KMS-11 (cell line): ENCODE results near the gene CCSER1.

ENCODE experiments used
- H2AFZ ChIP-seq: fragments of 200-600 bp; sonication (generic); 2 replicates; pipeline ENCODE4 v1.6.1; 2016; ENCODE audit warnings: antibody characterized with exemption, mixed run types, low read depth
- H3K27ac ChIP-seq: fragments of 200-600 bp; sonication (generic); 2 replicates; pipeline ENCODE4 v1.6.1; 2016; ENCODE audit warnings: mild to moderate bottlenecking, mixed run types
- H3K27me3 ChIP-seq: fragments of 200-600 bp; sonication (generic); 2 replicates; pipeline ENCODE4 v1.6.1; 2017; ENCODE audit warnings: mild to moderate bottlenecking, low read depth, mixed run types, moderate library complexity; ENCODE audit not compliant: insufficient read depth
- H3K36me3 ChIP-seq: fragments of 200-600 bp; sonication (generic); 2 replicates; pipeline ENCODE4 v1.6.1; 2017; ENCODE audit warnings: mild to moderate bottlenecking, mixed run types; ENCODE audit not compliant: insufficient read depth
- H3K4me1 ChIP-seq: fragments of 200-600 bp; sonication (generic); 2 replicates; pipeline ENCODE4 v1.6.1; 2016; ENCODE audit warnings: mild to moderate bottlenecking, low read depth, mixed run types; ENCODE audit not compliant: poor library complexity, severe bottlenecking
- H3K4me2 ChIP-seq: fragments of 200-600 bp; sonication (generic); 2 replicates; pipeline ENCODE4 v1.7.0; 2016; ENCODE audit warnings: mild to moderate bottlenecking, mixed run types
- H3K4me3 ChIP-seq: fragments of 200-600 bp; sonication (generic); IDR thresholded peaks from 2 replicates; pipeline ENCODE4 v1.6.1; 2017; ENCODE audit warnings: low read depth, low read length, mixed read lengths; ENCODE audit not compliant: insufficient read depth
- H3K79me2 ChIP-seq: fragments of 200-600 bp; sonication (generic); 2 replicates; pipeline ENCODE4 v1.6.1; 2016; ENCODE audit warnings: low read depth, mixed run types; ENCODE audit not compliant: insufficient read depth
- H3K9ac ChIP-seq: fragments of 200-600 bp; sonication (generic); 2 replicates; pipeline ENCODE4 v1.6.1; 2016; ENCODE audit warnings: mild to moderate bottlenecking, mixed run types
- H4K20me1 ChIP-seq: fragments of 200-600 bp; sonication (generic); 2 replicates; pipeline ENCODE4 v1.6.1; 2016; ENCODE audit warnings: mild to moderate bottlenecking, mixed run types; ENCODE audit not compliant: insufficient read depth
- TF ChIP-seq, protein P1 (sequence below): fragments of 200-600 bp; sonication (generic); conservative IDR thresholded peaks from 2 replicates; pipeline ENCODE4 v1.6.1; 2017; ENCODE audit warnings: low read depth, mild to moderate bottlenecking, antibody characterized with exemption, low read length, moderate library complexity, mixed read lengths

CCSER1 gene

DNA sequence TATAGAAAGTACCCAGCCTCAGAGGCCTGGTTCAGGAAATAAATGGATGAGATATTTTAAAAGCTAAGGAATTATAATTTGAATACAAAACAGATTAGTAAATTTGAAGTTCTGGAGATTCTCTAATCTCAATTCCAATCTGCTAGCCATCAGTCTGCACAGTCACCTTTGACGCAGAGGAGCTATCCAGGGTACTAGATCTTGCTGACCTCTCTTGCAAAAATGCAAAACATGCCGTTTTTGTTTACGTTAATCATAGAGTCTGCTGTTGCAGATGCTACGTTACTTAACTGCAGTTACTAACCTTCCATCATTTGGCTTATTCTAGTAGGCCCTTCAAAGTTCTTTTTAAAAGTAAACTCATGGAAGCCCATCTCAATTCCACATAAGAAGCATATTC is 10.4 kb downstream of the CCSER1 start:
- TF ChIP-seq, protein P1, sequence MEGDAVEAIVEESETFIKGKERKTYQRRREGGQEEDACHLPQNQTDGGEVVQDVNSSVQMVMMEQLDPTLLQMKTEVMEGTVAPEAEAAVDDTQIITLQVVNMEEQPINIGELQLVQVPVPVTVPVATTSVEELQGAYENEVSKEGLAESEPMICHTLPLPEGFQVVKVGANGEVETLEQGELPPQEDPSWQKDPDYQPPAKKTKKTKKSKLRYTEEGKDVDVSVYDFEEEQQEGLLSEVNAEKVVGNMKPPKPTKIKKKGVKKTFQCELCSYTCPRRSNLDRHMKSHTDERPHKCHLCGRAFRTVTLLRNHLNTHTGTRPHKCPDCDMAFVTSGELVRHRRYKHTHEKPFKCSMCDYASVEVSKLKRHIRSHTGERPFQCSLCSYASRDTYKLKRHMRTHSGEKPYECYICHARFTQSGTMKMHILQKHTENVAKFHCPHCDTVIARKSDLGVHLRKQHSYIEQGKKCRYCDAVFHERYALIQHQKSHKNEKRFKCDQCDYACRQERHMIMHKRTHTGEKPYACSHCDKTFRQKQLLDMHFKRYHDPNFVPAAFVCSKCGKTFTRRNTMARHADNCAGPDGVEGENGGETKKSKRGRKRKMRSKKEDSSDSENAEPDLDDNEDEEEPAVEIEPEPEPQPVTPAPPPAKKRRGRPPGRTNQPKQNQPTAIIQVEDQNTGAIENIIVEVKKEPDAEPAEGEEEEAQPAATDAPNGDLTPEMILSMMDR: no peak
- no peaks in the 10 kb centered on the region for H3K27me3 ChIP-seq
- H3K4me2 ChIP-seq: no peak overlapping the region
- no peak overlapping the region for H3K9ac ChIP-seq
- H3K4me3 ChIP-seq: no peak overlapping the region
- H3K36me3 ChIP-seq: no peaks in the 10 kb centered on the region
- H3K4me1 ChIP-seq: peaks cover 7% of the 10 kb centered on the region
- no peaks in the 10 kb centered on the region for H4K20me1 ChIP-seq
- H2AFZ ChIP-seq: no peak overlapping the region
- H3K79me2 ChIP-seq: no peaks in the 10 kb centered on the region
- H3K27ac ChIP-seq: no peak overlapping the region

DNA sequence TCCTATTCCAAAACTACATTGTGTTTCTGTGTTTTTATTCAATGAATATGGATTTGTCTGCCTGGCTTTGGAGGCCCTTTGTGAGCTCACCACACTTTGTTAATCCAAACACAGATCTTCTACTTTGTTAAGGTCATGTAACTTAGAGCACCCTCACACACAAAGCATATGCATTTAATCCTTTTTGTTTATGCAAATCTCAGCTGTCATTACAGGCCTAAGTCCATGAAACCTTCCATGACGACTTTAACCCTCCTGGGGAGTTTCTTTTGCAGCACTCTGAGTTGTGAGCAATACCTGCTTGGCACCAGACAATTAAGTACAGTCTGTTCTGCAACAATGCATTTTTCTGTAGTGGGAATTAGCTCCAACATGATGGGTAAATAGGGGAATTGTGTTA is 14.9 kb downstream of the CCSER1 start:
- no peaks in the 10 kb centered on the region for H3K79me2 ChIP-seq
- TF ChIP-seq, protein P1: no peak
- H3K36me3 ChIP-seq: no peaks in the 10 kb centered on the region
- peaks cover 13% of the 10 kb centered on the region for H3K4me1 ChIP-seq
- H4K20me1 ChIP-seq: no peaks in the 10 kb centered on the region
- H2AFZ ChIP-seq: no peak overlapping the region
- H3K9ac ChIP-seq: no peak overlapping the region
- H3K27ac ChIP-seq: no peak overlapping the region
- H3K4me2 ChIP-seq: no peak overlapping the region
- no peaks in the 10 kb centered on the region for H3K27me3 ChIP-seq
- no peak overlapping the region for H3K4me3 ChIP-seq

- TF ChIP-seq, protein P1: no peak
- Histone ChIP-seq H3K36me3 (no peaks in the 10 kb centered on the region), H3K79me2 (no peaks in the 10 kb centered on the region), H3K4me2 (no peak overlapping the region), H3K4me1 (peaks cover 13% of the 10 kb centered on the region), H3K27ac (no peak overlapping the region), H3K4me3 (no peak overlapping the region), H3K27me3 (no peaks in the 10 kb centered on the region), H2AFZ (no peak overlapping the region), H3K9ac (no peak overlapping the region), H4K20me1 (no peaks in the 10 kb centered on the region)
These were observed 18.1 kb downstream of the CCSER1 start for GRCh38 chr4:90145319-90145718.

DNA sequence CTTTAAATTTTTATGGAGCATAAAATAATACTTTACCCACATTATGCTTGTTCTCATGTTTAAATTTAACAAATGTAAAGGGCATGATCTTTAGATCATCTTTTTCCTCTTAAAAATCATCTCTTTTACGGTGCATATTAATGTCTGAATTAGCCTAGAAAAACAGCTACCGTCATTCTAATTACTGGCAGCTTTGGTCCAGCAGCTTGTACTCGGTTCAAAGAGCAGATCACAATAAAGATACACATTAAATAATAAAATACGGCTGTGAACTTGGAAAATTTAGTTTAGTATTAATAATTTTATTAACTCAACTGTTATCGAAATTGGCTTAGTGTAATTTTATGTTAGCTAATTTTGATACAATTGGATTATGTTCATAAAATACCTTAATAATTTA is 19.1 kb downstream of the CCSER1 start:
- TF ChIP-seq, protein P1: no peak
- Histone ChIP-seq H3K27ac (no peak overlapping the region), H3K27me3 (no peaks in the 10 kb centered on the region), H3K36me3 (no peaks in the 10 kb centered on the region), H3K79me2 (no peaks in the 10 kb centered on the region), H3K4me3 (no peak overlapping the region), H3K4me1 (peaks cover 13% of the 10 kb centered on the region), H3K4me2 (no peak overlapping the region), H2AFZ (no peak overlapping the region), H3K9ac (no peak overlapping the region), H4K20me1 (no peaks in the 10 kb centered on the region)
